KOPT-K1 (cell line): ENCODE data around the gene ABCA3.

ENCODE experiments used
- H3K27ac ChIP-seq: fragments of 200-600 bp; sonication (generic); 2 replicates; pipeline ENCODE4 v1.5.1; 2016; ENCODE audit warnings: antibody characterized with exemption, mild to moderate bottlenecking, low read depth, low read length; ENCODE audit not compliant: poor library complexity, severe bottlenecking
- H3K36me3 ChIP-seq: fragments of 200-600 bp; sonication (generic); 2 replicates; pipeline ENCODE4 v1.5.1; 2017; ENCODE audit warnings: antibody characterized with exemption, mild to moderate bottlenecking, low read length, moderate library complexity; ENCODE audit not compliant: insufficient read depth
- H3K9me3 ChIP-seq: fragments of 200-600 bp; sonication (generic); 2 replicates; pipeline ENCODE4 v1.5.1; 2017; ENCODE audit warnings: antibody characterized with exemption, low read length, mild to moderate bottlenecking; ENCODE audit not compliant: insufficient read depth, poor library complexity, severe bottlenecking

ABCA3 gene

GRCh38 chr16:2365397-2366294, 25.1 kb upstream of the ABCA3 start:
- Histone ChIP-seq H3K27ac (no peak overlapping the region), H3K9me3 (no peaks in the 10 kb centered on the region), H3K36me3 (no peaks in the 10 kb centered on the region)

GRCh38 chr16:2364638-2365210, 24.2 kb upstream of the ABCA3 start:
- Histone ChIP-seq H3K27ac (no peak overlapping the region), H3K36me3 (no peaks in the 10 kb centered on the region), H3K9me3 (no peaks in the 10 kb centered on the region)

GRCh38 chr16:2362218-2362617, 21.7 kb upstream of the ABCA3 start:
- no peaks in the 10 kb centered on the region for H3K36me3 ChIP-seq
- H3K27ac ChIP-seq, result no peak overlapping the region
- peaks cover 18% of the 10 kb centered on the region for H3K9me3 ChIP-seq

GRCh38 chr16:2361129-2361528, 20.6 kb upstream of the ABCA3 start:
- H3K9me3 ChIP-seq, result peaks cover 29% of the 10 kb centered on the region
- H3K27ac ChIP-seq, result no peak overlapping the region
- H3K36me3 ChIP-seq, result no peaks in the 10 kb centered on the region

- Histone ChIP-seq H3K9me3 (peaks cover 31% of the 10 kb centered on the region), H3K36me3 (no peaks in the 10 kb centered on the region), H3K27ac (no peak overlapping the region)
These were observed 19.4 kb upstream of the ABCA3 start for GRCh38 chr16:2359919-2360318.

GRCh38 chr16:2358811-2359210, 18.3 kb upstream of the ABCA3 start:
- peaks cover 31% of the 10 kb centered on the region for H3K9me3 ChIP-seq
- H3K27ac ChIP-seq, result no peak overlapping the region
- H3K36me3 ChIP-seq, result no peaks in the 10 kb centered on the region

- H3K27ac ChIP-seq, result no peak overlapping the region
- peaks cover 31% of the 10 kb centered on the region for H3K9me3 ChIP-seq
- no peaks in the 10 kb centered on the region for H3K36me3 ChIP-seq
These were observed 16.8 kb upstream of the ABCA3 start for GRCh38 chr16:2357331-2357730.

- no peaks in the 10 kb centered on the region for H3K9me3 ChIP-seq
- no peak overlapping the region for H3K27ac ChIP-seq
- H3K36me3 ChIP-seq, result no peaks in the 10 kb centered on the region
These were observed 10.0 kb upstream of the ABCA3 start for GRCh38 chr16:2350500-2350899.

- H3K27ac ChIP-seq, result no peak overlapping the region
- H3K36me3 ChIP-seq, result no peaks in the 10 kb centered on the region
- H3K9me3 ChIP-seq, result no peaks in the 10 kb centered on the region
These were observed 2.7 kb upstream of the ABCA3 start for GRCh38 chr16:2343211-2343610.

GRCh38 chr16:2341456-2342447, 1.2 kb upstream of the ABCA3 start:
- Histone ChIP-seq H3K9me3 (no peaks in the 10 kb centered on the region), H3K36me3 (no peaks in the 10 kb centered on the region), H3K27ac (no peak overlapping the region)

GRCh38 chr16:2339521-2340484, 725 bp downstream of the ABCA3 start:
- Histone ChIP-seq H3K36me3 (no peaks in the 10 kb centered on the region), H3K9me3 (no peaks in the 10 kb centered on the region), H3K27ac (no peak overlapping the region)

- Histone ChIP-seq H3K36me3 (no peaks in the 10 kb centered on the region), H3K27ac (no peak overlapping the region), H3K9me3 (no peaks in the 10 kb centered on the region)
These were observed 2.9 kb downstream of the ABCA3 start for GRCh38 chr16:2337431-2338296.

GRCh38 chr16:2335286-2335895, 5.1 kb downstream of the ABCA3 start:
- Histone ChIP-seq H3K27ac (no peak overlapping the region), H3K9me3 (no peaks in the 10 kb centered on the region), H3K36me3 (no peaks in the 10 kb centered on the region)
